H9 (cell line): ENCODE results near the gene CCDC121. TPM values are rescaled to one million over a fixed set of nuclear protein-coding genes. Genes with fewer than 3 reads are reported as not detected.

ENCODE experiments used
- DNase-seq: peaks from one replicate; pipeline ENCODE4 v3.0.0-alpha.2; 2017
- H2AFZ ChIP-seq: one replicate; pipeline ENCODE4 v1.6.1; 2013; ENCODE audit warnings: mild to moderate bottlenecking, low read length, control low read depth, moderate library complexity
- H2AK5ac ChIP-seq: 2 replicates; pipeline ENCODE4 v1.6.1; 2013; ENCODE audit warnings: low read length, control low read depth, mixed read lengths; ENCODE audit not compliant: insufficient read length
- H2BK120ac ChIP-seq: one replicate; pipeline ENCODE4 v1.6.1; 2013; ENCODE audit warnings: low read depth, mild to moderate bottlenecking, low read length, control low read depth, inconsistent platforms; ENCODE audit not compliant: poor library complexity, severe bottlenecking
- H2BK12ac ChIP-seq: 2 replicates; pipeline ENCODE4 v1.6.1; 2013; ENCODE audit warnings: low read length, control low read depth, mixed read lengths, low read depth; ENCODE audit not compliant: insufficient read length
- H2BK15ac ChIP-seq: 2 replicates; pipeline ENCODE4 v1.6.1; 2013; ENCODE audit warnings: low read depth, low read length, control low read depth
- H2BK20ac ChIP-seq: one replicate; pipeline ENCODE4 v1.6.1; 2013; ENCODE audit warnings: low read depth, mild to moderate bottlenecking, low read length, control low read depth, inconsistent platforms; ENCODE audit not compliant: poor library complexity, severe bottlenecking
- H2BK5ac ChIP-seq: 2 replicates; pipeline ENCODE4 v1.6.1; 2013; ENCODE audit warnings: low read length, control low read depth, mixed read lengths; ENCODE audit not compliant: insufficient read length
- H3K14ac ChIP-seq: 2 replicates; pipeline ENCODE4 v1.6.1; 2013; ENCODE audit warnings: low read length, control low read depth; ENCODE audit not compliant: insufficient read depth
- H3K18ac ChIP-seq: 2 replicates; pipeline ENCODE4 v1.6.1; 2013; ENCODE audit warnings: low read depth, mild to moderate bottlenecking, mixed read lengths, low read length, control low read depth; ENCODE audit not compliant: insufficient read length
- H3K23ac ChIP-seq: 2 replicates; pipeline ENCODE4 v1.6.1; 2013; ENCODE audit warnings: low read length, control low read depth, mixed read lengths, low read depth; ENCODE audit not compliant: insufficient read length
- H3K23me2 ChIP-seq: 2 replicates; pipeline ENCODE4 v1.6.1; 2013; ENCODE audit warnings: low read depth, mild to moderate bottlenecking, mixed read lengths, low read length, control low read depth; ENCODE audit not compliant: insufficient read length, poor library complexity, severe bottlenecking
- H3K27ac ChIP-seq: 2 replicates; pipeline ENCODE4 v1.5.1; 2013; ENCODE audit warnings: low read length, control low read depth, mixed read lengths, low read depth; ENCODE audit not compliant: insufficient read length
- H3K27me3 ChIP-seq: 2 replicates; pipeline ENCODE4 v1.6.1; 2013; ENCODE audit warnings: low read length, control low read depth, inconsistent platforms; ENCODE audit not compliant: insufficient read depth
- H3K4ac ChIP-seq: 2 replicates; pipeline ENCODE4 v1.6.1; 2013; ENCODE audit warnings: low read depth, mild to moderate bottlenecking, control low read depth, inconsistent platforms, low read length, moderate library complexity
- H3K4me1 ChIP-seq: 2 replicates; pipeline ENCODE4 v1.6.1; 2013; ENCODE audit warnings: low read length, control low read depth, inconsistent platforms; ENCODE audit not compliant: insufficient read depth
- H3K4me2 ChIP-seq: 2 replicates; pipeline ENCODE4 v1.6.1; 2013; ENCODE audit warnings: low read length, control low read depth, mixed read lengths; ENCODE audit not compliant: insufficient read length, insufficient read depth
- H3K56ac ChIP-seq: 2 replicates; pipeline ENCODE4 v1.6.1; 2013; ENCODE audit warnings: low read depth, mild to moderate bottlenecking, mixed read lengths, low read length, control low read depth; ENCODE audit not compliant: insufficient read length
- H3K79me1 ChIP-seq: 2 replicates; pipeline ENCODE4 v1.6.1; 2013; ENCODE audit warnings: low read depth, mild to moderate bottlenecking, moderate library complexity, low read length, control low read depth, inconsistent platforms; ENCODE audit not compliant: insufficient read depth, poor library complexity, severe bottlenecking
- H3K79me2 ChIP-seq: 2 replicates; pipeline ENCODE4 v1.6.1; 2013; ENCODE audit warnings: low read length, control low read depth, inconsistent platforms; ENCODE audit not compliant: insufficient read depth
- H3K9ac ChIP-seq: 2 replicates; pipeline ENCODE4 v1.6.1; 2013; ENCODE audit warnings: low read length, control low read depth, mixed read lengths; ENCODE audit not compliant: insufficient read length; ENCODE audit errors: extremely low read depth
- H3K9me3 ChIP-seq: one replicate; pipeline ENCODE4 v1.6.1; 2013; ENCODE audit warnings: low read depth, low read length, inconsistent platforms; ENCODE audit not compliant: control insufficient read depth
- H3T11ph ChIP-seq: one replicate; pipeline ENCODE4 v1.6.1; 2013; ENCODE audit warnings: mild to moderate bottlenecking, low read length, control low read depth, inconsistent platforms
- H4K20me1 ChIP-seq: one replicate; pipeline ENCODE4 v1.6.1; 2013; ENCODE audit not compliant: control insufficient read depth, insufficient read length, insufficient read depth
- H4K5ac ChIP-seq: 2 replicates; pipeline ENCODE4 v1.6.1; 2013; ENCODE audit warnings: low read depth, mild to moderate bottlenecking, mixed read lengths, low read length, control low read depth; ENCODE audit not compliant: insufficient read length
- H4K8ac ChIP-seq: replicated peaks from 2 replicates; pipeline ENCODE4 v1.6.1; 2013; ENCODE audit warnings: low read length, control low read depth, mixed read lengths, low read depth; ENCODE audit not compliant: insufficient read length
- H4K91ac ChIP-seq: 2 replicates; pipeline ENCODE4 v1.6.1; 2013; ENCODE audit warnings: low read depth, mild to moderate bottlenecking, moderate library complexity, mixed read lengths, low read length, control low read depth; ENCODE audit not compliant: insufficient read length
- H3K27ac Mint-ChIP-seq, 3 experiments: 2 replicates in 2 of 3; 3 replicates in 1 of 3; pipeline ENCODE4 v1.8.0; 2020 to 2021; ENCODE audit warnings: mixed read lengths in 3 of 3, mild to moderate bottlenecking in 1 of 3, moderate library complexity in 1 of 3
- H3K27me3 Mint-ChIP-seq: 2 replicates; pipeline ENCODE4 v1.8.0; 2021; ENCODE audit warnings: low read depth, mild to moderate bottlenecking, moderate library complexity, mixed read lengths
- H3K36me3 Mint-ChIP-seq, 3 experiments: 2 replicates in 2 of 3; 3 replicates in 1 of 3; pipeline ENCODE4 v1.8.0; 2020 to 2021; ENCODE audit warnings: low read depth in 3 of 3, mixed read lengths in 3 of 3; ENCODE audit not compliant: insufficient read depth in 1 of 3
- H3K4me1 Mint-ChIP-seq, 2 experiments: 2 replicates each; pipeline ENCODE4 v1.8.0; 2020; ENCODE audit warnings: mixed read lengths in 2 of 2
- H3K4me3 Mint-ChIP-seq, 2 experiments: 2 replicates in 1 of 2; 3 replicates in 1 of 2; pipeline ENCODE4 v1.8.0; 2020 to 2021; ENCODE audit warnings: mild to moderate bottlenecking in 2 of 2, mixed read lengths in 2 of 2, moderate library complexity in 1 of 2
- H3K9me3 Mint-ChIP-seq, 2 experiments: 2 replicates in 1 of 2; 3 replicates in 1 of 2; pipeline ENCODE4 v1.8.0; 2020; ENCODE audit warnings: mild to moderate bottlenecking in 2 of 2, mixed read lengths in 2 of 2, moderate library complexity in 1 of 2
- CTCF ChIP-seq: fragments of 200-600 bp; sonication (generic); conservative IDR thresholded peaks from 3 replicates; pipeline ENCODE4 v1.8.0; 2021; ENCODE audit warnings: antibody characterized with exemption, mild to moderate bottlenecking
- WGBS: extraction: QIAGEN DNeasy Blood & Tissue Kit; methylation state at CpG from one replicate; pipeline ENCODE4 v1.1.7; 2013; ENCODE audit warnings: missing lambda C conversion rate, low lambda C conversion rate, mixed read lengths; ENCODE audit not compliant: insufficient read length; ENCODE audit errors: extremely low coverage; 5-methylcytosine and 5-hydroxymethylcytosine counted together
- total RNA-seq: library from RNA; stranded (reverse); gene quantifications from 2 replicates; pipeline ENCODE4 v1.2.1, GENCODE V29; 2021

Gene CCDC121
- total RNA-seq, 1 experiment from 2014 or later, result 1.2 TPM

- H3K9me3 ChIP-seq, result no peaks in the 10 kb centered on the region
- H3K18ac ChIP-seq, result peak within 1 kb of the TSS; percentile 65
- Mint-ChIP-seq H3K36me3 (peaks cover 1 to 3% (median 2%) of the 10 kb centered on the region in 3 experiments; a peak in 5 of 7 replicates), H3K4me3 (peak within 1 kb of the TSS; percentile 98 to 99), H3K27ac (peak within 1 kb of the TSS; percentile 40 to 96 (median 74); a peak in 5 of 7 replicates), H3K27me3 (peaks cover 47% of the 10 kb centered on the region), H3K9me3 (peaks cover 10 to 19% of the 10 kb centered on the region in 2 experiments; a peak in 3 of 5 replicates), H3K4me1 (peaks cover 16 to 19% of the 10 kb centered on the region in 2 experiments)
- no peak within 1 kb of the TSS for H3K4ac ChIP-seq
- no peak within 1 kb of the TSS for H2BK120ac ChIP-seq
- peaks cover 5% of the 10 kb centered on the region for H3K23me2 ChIP-seq
- peak; percentile 97 for DNase-seq
- no peak within 1 kb of the TSS for H2BK12ac ChIP-seq
- peak within 1 kb of the TSS; percentile 92 for H2AFZ ChIP-seq
- no peaks in the 10 kb centered on the region for H3K27me3 ChIP-seq
- no peak for TF ChIP-seq CTCF
- no peak within 1 kb of the TSS for H3T11ph ChIP-seq
- no peaks in the 10 kb centered on the region for H3K79me1 ChIP-seq
- no peak within 1 kb of the TSS for H3K23ac ChIP-seq
- no peak within 1 kb of the TSS for H2BK15ac ChIP-seq
- 0 out of 2 replicates have a peak, but pooled peaks cover 2% of the 10 kb centered on the region for H3K4me1 ChIP-seq
- H4K20me1 ChIP-seq, result no peaks in the 10 kb centered on the region
- no peak within 1 kb of the TSS for H2AK5ac ChIP-seq
- peak within 1 kb of the TSS; percentile 68 for H3K14ac ChIP-seq
- no CpG with 5 or more reads among the region's 38 CpGs for WGBS
- H3K56ac ChIP-seq, result no peak within 1 kb of the TSS
- H4K5ac ChIP-seq, result no peak within 1 kb of the TSS
- no peak within 1 kb of the TSS for H2BK20ac ChIP-seq
- no peak within 1 kb of the TSS for H3K27ac ChIP-seq
- no peak within 1 kb of the TSS for H2BK5ac ChIP-seq
- H3K79me2 ChIP-seq, result peaks cover 27% of the 10 kb centered on the region
- H4K91ac ChIP-seq, result no peak within 1 kb of the TSS
- H4K8ac ChIP-seq, result no peak within 1 kb of the TSS
- H3K4me2 ChIP-seq, result peak within 1 kb of the TSS; percentile 97
- H3K9ac ChIP-seq, result peak within 1 kb of the TSS; percentile 82
Measured at GRCh38 chr2:27582695-27583389, 46.0 kb downstream of the CCDC121 start, which contains the start of gene ZNF512. Gene ZNF512, plus strand, starts transcription at chr2:27583042. Its CDS starts 71 bp downstream, at chr2:27583113.
